HL-60/S4 treated with phorbol 12-myristate 13-acetate at 8.2 ng/mL for 4 days and 3 days (cell line): ENCODE data around the gene SMC1A.
"Not testable (repeated sequence)": the region's sequence is repeated elsewhere in the genome, so short reads cannot be mapped to it uniquely, and the experiment has no call there.

ENCODE experiments used
- in situ Hi-C: fragments of 300-500 bp; cut with MboI; formaldehyde crosslinking; loops from 2 replicates; pipeline ENCODE4 v1.15.0; 2022; ENCODE audit warnings: low sequenced_read_pairs

Gene SMC1A

GRCh38 chrX:53422086-53422860 lies at the start of gene SMC1A:
SMC1A (minus strand) TSS chrX:53422654; CDS start chrX:53422600, 54 bp downstream.
- in situ Hi-C loops = no loop called here

DNA sequence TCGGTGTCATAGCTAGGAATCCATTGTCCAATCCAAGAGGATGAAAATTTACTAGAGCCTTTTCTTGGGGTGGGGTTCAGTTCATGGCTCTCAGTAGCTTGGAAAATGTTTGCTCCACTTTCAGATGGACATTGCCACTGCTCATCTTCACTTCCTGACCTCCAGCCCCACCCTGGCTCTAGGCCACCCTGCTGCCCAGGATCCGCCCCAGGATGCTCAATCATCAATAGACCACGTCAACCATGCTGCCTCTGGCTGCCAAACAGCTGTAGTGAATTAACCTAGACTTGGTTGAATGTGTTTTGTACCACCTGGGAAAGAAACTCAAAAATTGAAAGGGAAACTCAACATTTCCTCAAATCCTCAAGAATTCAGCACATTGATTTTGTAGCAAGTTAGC lies 48.9 kb upstream of the SMC1A start:
- in situ Hi-C loops = no loop called here

DNA sequence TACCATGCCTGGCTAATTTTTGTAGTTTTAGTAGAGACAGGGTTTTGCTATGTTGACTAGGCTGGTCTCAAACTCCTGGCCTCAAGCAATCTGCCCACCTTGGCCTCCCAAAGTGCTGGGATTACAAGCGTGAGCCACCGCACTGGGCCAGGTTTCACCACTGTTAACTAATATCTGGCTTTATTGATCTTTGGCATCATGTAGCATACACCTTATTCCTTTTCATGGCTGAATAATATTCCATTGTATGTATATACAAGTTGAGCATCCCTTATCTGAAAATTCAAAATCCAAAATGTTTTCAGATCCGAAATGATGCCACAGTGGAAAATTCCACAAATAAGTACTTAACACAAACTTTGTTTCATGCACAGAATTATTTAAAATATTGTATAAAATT lies 46.2 kb upstream of the SMC1A start:
- in situ Hi-C loops = not testable (repeated sequence)

DNA sequence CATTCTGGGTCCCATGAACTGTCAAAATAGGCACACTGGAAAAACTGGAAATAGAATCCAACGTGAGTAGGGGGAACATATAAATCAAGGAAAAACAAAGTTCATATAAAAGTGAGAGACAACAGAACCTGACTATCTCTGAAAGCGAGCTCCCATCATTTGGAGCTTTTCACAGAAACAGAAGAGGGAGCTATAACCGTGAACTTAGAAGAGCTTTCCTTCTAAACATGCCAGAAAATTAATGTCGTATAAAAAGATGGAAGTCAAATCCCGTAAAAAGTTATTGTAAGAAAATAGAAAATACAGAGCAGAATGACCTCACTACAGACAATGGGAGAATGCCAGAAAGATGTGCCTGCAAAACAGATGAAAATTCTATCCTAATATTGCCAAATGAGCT lies 35.6 kb upstream of the SMC1A start:
- in situ Hi-C loops = no loop called here

- in situ Hi-C loops = no loop called here
These were observed 33.8 kb upstream of the SMC1A start for GRCh38 chrX:53456254-53456653.

DNA sequence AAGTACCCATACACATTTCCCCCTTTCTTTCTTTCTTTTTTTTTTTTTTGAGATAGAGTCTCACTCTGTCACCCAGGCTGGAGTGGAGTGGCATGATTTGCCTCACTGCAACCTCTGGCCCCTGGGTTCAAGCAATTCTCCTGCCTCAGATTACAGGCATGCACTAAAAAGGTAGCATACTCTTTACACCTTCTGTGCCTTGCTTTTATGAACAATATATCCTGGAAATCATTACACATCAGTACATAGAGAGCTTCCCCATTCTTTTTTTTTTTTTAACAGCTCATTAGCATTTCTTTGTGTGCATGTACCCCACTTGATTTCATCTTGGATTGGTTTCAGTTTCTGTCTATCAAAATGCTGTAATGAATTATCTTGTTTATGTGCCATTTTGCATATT lies 30.4 kb upstream of the SMC1A start:
- in situ Hi-C loops = no loop called here

DNA sequence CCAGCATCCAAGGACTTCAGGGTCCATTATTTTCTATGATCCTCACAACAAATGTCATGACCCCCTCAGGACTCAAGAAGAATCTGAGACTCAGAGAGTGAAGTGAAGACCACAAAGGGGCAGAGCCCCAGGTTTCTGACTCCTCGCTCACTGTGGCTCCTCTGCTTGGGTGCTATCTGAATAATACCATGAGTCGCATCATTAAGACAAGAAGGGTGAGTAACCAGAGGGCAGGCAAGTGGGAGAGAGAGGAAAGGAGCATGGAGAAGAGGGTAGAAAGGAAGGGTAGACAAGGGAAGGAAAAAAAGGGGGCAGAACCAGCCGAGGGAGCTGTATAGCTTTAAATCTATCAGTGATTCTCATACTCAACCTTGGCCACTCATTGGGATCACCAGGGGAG lies 27.2 kb upstream of the SMC1A start:
- in situ Hi-C loops = no loop called here

GRCh38 chrX:53447441-53447840 lies 25.0 kb upstream of the SMC1A start:
- in situ Hi-C loops = no loop called here

GRCh38 chrX:53445977-53446376 lies 23.5 kb upstream of the SMC1A start:
- in situ Hi-C loops = no loop called here

DNA sequence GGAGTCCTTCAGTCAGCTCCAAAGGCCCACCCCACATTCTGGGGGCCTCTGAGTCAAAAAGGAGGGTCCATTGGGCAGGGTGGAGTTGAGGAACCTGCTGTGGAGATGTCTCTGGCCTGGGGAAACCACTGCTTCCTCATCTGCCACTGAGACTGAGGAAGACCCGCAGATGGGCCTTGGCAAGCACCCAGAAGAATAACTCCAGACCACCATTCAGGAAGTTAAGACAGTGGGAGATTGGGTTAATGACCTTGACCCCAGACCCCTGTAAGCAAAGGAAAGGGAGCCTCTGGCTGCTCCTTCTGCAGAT lies 19.8 kb upstream of the SMC1A start:
- in situ Hi-C loops = no loop called here

DNA sequence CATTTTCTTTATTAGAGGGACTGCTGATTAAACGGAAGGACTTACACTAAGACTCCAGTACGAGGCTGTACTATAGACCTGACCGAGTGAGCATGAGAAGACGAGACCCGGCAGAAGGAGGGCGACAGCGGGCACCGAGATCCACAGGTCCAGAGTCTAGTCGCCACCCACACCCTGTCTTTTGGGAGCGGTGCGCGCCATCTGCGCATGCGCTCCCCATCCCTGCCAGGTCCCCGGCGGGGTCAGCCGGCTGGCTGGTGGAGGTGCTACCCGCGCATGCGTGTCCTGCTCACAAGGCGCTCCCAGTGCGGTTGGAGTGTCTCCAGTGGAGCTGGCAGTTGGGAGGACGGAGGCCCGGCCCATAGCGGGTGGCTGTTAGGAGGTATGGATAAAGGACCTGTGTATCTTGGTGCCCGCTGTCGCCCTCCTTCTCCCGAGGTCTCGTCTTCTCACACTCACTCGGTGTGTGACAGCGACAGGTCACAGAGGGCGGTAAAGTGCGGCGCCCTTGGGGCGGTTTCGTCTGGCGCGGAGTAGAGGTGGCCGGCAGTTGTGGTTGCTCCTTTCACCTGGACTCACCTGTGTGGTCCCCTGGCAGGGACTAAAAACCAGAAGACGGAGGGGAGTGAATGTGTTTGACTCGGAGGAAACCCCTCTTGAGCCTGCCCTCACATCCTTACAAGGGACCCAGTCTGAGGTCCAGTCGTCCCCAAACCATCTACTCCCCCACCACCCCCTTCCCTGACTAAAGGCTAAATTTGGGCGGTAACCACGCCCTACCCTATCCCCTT lies 19.3 kb upstream of the SMC1A start:
- in situ Hi-C loops = no loop called here

DNA sequence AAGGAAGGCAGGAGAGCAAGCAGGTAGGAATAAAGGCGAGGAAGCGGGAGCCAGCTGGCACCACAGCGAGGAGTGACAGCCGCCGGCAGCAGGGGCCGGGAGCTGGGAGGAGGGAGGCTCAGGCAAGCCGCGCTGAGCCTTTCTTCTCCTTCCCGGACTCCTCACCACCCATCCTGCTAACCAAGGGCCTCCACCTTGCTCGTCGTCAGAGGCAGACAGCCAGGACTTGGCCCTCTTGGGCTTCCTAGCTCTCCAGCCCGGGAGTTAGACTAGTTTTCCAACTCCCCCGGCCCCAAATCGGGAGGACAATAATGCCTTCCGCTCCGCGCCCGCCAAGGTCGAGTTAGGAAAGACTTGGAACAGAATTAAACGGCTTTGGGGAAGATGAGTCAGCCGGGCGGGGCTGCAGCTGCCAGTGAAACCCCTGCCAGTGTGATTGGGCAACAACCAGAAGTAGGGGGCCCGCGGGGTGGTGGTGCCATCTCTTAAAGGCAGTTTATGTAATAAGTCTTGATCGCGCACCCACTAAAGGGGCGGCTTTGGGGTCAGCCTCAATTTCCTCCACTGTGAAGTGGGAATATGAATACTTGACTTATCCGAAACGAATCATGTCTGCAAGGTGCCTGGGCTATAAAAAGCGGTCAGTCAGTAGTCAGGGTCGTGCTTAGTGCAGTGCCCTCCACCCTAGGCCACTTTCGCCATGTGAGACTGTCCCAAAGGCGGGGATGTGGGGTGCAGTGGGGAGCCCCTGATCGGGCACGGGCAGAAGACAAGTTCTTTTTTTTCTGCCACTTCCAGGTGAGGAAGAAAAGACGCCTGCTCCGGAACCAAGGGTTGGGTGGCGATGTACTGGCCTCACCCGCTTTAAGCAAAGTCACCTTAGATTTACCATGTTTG lies 18.4 kb upstream of the SMC1A start:
- in situ Hi-C loops = no loop called here

DNA sequence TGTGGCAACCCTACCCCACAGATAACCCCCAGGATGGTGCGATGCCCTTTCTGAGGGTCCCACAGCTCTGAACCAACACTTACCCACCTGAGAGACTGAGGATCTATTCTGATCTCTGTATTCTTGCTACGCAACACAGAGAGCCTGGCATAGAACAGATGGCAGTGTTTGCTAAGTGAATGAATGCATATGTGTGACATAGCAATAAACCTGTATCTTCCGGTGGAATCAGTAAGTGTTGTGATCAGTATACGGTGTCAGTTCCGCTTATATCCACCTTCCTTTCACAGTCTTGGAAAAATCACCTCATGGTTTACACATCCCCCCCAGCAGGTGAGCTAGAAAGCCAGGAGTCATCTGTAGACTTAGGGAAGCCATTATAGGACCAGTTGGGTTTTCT lies 17.6 kb upstream of the SMC1A start:
- in situ Hi-C loops = no loop called here

- in situ Hi-C loops = no loop called here
These were observed 16.4 kb upstream of the SMC1A start for GRCh38 chrX:53438832-53439230.

DNA sequence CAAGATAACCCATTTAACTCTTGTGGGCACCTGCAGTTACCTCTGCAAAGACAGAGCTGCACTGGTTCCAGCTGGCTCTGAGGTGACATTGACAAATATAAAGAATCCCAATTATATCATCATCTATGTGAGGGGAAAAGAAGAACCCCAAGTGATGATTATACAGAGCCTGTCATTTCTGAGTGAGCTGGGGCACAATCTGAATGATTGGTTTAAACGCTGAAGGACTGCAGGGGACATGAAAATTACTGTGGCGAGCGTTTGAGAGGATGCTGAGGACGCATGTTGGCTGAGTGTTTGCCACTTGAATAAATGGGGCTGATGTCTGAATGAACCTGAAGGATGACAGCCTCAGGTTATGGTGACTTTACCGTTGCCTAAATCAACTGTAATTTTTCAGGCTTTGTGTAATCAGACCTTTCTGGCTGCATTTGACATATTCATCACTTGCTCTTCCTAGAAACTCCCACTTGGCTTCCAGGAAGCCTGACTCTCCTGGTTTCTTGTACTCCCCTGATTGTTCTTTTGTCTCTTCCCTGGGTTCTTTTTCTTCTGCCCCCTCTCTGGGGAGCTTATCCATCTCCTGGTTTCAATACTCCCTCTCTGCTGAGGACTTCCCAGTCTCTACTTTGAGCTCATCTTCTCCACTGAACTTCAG lies 15.8 kb upstream of the SMC1A start:
- in situ Hi-C loops = no loop called here

- in situ Hi-C loops = no loop called here
These were observed 14.8 kb upstream of the SMC1A start for GRCh38 chrX:53437206-53437605.

DNA sequence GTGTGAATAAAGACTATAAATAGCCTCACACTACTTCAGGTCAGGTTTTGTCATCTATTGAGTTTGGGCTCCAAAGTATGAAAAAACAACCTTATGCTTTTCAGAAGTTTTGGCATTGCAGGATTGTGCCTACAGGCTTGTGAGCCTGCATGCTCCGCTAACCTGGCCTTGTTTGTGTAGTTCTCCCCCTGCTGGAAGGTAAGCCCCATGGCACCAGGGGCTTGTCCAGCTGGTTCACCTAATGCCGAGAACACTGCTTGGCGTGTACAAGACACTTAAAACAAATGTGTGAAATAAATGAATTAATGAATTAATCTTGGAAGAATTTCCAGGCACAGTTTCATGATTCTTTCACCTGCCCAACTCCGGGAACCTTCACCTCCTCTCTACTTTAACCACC lies 13.5 kb upstream of the SMC1A start:
- in situ Hi-C loops = no loop called here

DNA sequence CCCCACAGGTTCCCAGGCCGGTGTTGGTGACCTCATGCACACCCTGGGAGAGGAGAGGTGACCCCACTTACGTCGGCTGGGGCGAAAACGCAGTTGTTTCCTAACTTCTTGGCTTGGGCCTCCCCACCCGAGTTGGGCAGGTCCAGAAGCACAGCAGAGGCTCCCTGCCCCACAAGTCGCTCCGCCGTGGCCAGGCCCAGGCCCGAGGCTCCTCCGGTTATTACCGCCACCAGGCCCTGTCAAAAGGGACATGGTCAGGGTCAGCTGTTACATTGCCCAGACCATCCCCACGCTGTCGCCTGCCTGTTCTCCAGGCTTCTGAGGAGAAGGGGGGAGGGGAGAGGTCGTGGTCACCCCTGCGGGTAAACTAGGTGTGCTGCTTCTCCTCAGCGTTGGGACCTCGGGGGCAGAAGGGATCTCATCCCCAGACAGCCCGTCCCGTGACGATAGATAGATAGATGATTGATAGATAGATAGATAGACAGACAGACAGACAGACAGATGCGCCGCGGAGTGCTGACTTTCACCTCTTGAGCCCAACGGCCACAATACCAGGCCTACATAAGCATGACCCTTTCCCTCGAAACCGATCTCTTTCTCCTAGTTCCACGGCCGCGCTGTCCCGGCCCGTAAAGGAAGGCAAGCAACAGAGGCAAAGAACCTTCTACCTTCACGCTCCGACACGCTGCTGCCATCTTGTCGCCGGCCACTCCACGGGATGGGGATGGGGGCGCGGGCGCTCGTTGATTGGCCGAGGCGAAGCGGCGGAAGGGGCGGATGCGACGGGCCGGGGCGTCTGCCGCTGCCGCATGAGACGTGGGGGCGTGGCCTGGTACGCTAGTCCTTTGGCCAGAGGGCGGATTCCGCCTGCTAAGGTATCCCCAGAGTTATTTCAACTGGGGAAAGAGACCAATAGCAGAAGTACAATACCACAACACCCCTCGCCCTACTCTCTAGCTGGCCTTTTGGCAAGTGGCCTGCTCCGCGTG lies 11.5 kb upstream of the SMC1A start, which contains the start of gene HSD17B10:
Gene HSD17B10 (minus strand): TSS at position 720 of the 989 bp plus-strand sequence. CDS start 25 bp downstream, at position 695.
- in situ Hi-C loops = no loop called here

- in situ Hi-C loops = no loop called here
These were observed 7.8 kb upstream of the SMC1A start for GRCh38 chrX:53430231-53430630.

DNA sequence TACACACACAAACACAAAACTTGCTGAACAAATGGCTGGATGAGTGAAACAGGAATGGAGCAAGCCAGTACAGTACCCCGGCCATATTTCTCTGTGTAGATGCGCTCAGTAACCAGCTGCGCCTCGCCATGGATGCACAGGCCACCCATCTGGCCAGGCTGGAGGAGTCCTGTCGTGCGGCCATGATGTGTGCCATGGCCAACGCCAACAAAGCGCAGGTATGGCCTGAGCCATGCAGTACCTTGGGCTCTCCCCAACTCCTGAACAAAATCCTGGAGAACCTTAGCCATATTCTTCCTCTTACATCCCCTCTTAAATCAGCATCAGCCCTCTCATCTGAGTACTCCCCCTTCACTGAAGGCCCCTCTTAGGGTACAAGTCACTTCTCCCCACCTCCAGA lies 7.3 kb upstream of the SMC1A start:
- in situ Hi-C loops = no loop called here
